ENCODE results near the gene NTSR1. TPM values are rescaled to one million over a fixed set of nuclear protein-coding genes. Genes with fewer than 3 reads are reported as not detected.

The NTSR1 gene
- total RNA-seq, 1 donor from 2014 or later: not detected

- DNase-seq (ENCODE audit: low read depth): no peak
These were observed 77.5 kb downstream of the NTSR1 start for GRCh38 chr20:62786157-62786556.

GRCh38 chr20:62787321-62787720, 78.7 kb downstream of the NTSR1 start:
- DNase-seq (ENCODE audit: low read depth): no peak

- no peak for DNase-seq (ENCODE audit: low read depth)
These were observed 79.2 kb downstream of the NTSR1 start for GRCh38 chr20:62787866-62788265.

GRCh38 chr20:62788607-62789006, 80.0 kb downstream of the NTSR1 start:
- peak; percentile 15 for DNase-seq (ENCODE audit: low read depth)

GRCh38 chr20:62790075-62790474, 81.4 kb downstream of the NTSR1 start:
- DNase-seq (ENCODE audit: low read depth): no peak

GRCh38 chr20:62791301-62792181, 82.9 kb downstream of the NTSR1 start:
- peak; percentile 82 for DNase-seq (ENCODE audit: low read depth)

- DNase-seq (ENCODE audit: low read depth): peak; percentile 41
These were observed 83.7 kb downstream of the NTSR1 start for GRCh38 chr20:62792182-62792939.

GRCh38 chr20:62792940-62793756, 84.5 kb downstream of the NTSR1 start:
- DNase-seq (ENCODE audit: low read depth): no peak

GRCh38 chr20:62793757-62794006, 85.0 kb downstream of the NTSR1 start:
- no peak for DNase-seq (ENCODE audit: low read depth)

GRCh38 chr20:62794007-62794724, 85.5 kb downstream of the NTSR1 start:
- DNase-seq (ENCODE audit: low read depth): peak; percentile 71

- no peak for DNase-seq (ENCODE audit: low read depth)
These were observed 86.6 kb downstream of the NTSR1 start for GRCh38 chr20:62795023-62795761.

GRCh38 chr20:62796699-62797491, 88.3 kb downstream of the NTSR1 start:
- no peak for DNase-seq (ENCODE audit: low read depth)

- DNase-seq (ENCODE audit: low read depth): no peak
These were observed 89.3 kb downstream of the NTSR1 start for GRCh38 chr20:62797671-62798532.

- no peak for DNase-seq (ENCODE audit: low read depth)
These were observed 90.4 kb downstream of the NTSR1 start for GRCh38 chr20:62799036-62799435.

- DNase-seq (ENCODE audit: low read depth): no peak
These were observed 90.8 kb downstream of the NTSR1 start for GRCh38 chr20:62799459-62799858.

GRCh38 chr20:62799873-62800272, 91.2 kb downstream of the NTSR1 start:
- DNase-seq (ENCODE audit: low read depth): no peak

- DNase-seq (ENCODE audit: low read depth): no peak
These were observed 92.0 kb downstream of the NTSR1 start for GRCh38 chr20:62800314-62801259.
